DMS114 treated with DMSO at 0.1 percent for 48 hours (cell line): ENCODE data around the gene ADCK2.
"Not testable (repeated sequence)": the region's sequence is repeated elsewhere in the genome, so short reads cannot be mapped to it uniquely, and the experiment has no call there.

ENCODE experiments used
- DNase-seq: peaks from one replicate; lab custom pipeline; 2025; ENCODE audit not compliant: unreplicated experiment; lab: John Stamatoyannopoulos, UW

The ADCK2 gene

DNA sequence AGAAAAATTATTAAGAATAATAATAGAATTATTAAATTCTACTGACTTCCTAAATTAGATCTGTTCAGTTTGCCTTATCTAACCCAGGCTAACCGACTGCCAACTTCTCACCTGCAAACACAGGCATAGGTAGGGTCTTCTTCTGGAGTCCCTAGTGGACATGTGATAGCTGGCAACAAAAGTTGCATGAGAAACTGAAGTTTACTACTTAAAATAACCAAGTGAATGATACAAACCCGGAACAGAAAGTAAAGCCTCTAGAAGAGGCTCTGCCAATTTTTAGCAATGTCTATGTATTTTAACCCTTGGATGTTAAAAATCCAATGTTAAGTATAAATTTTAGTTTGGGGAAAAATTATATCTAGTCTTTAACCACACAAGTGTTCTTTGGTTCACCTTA, 61.4 kb downstream of the ADCK2 start:
- DNase-seq, result no peak

DNA sequence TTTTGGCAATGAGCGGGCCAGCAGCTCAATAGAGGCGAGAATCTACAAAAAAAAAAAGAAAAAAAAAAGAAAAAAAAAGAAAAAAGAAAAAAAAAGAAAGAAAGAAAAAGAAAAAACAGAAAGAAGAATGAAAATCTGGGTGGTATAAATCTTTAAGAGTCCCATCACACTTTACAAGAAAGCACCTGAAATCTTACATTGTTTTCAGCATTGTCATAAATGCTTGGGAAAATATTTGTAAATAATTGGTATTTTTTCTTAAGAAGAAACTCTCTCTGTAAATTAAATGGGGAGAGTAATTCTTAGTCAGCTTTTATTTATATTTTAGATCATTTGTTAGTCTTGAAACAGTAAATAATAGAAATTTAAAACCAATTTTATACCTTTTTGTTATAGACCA, 62.0 kb downstream of the ADCK2 start:
- DNase-seq, result no peak

DNA sequence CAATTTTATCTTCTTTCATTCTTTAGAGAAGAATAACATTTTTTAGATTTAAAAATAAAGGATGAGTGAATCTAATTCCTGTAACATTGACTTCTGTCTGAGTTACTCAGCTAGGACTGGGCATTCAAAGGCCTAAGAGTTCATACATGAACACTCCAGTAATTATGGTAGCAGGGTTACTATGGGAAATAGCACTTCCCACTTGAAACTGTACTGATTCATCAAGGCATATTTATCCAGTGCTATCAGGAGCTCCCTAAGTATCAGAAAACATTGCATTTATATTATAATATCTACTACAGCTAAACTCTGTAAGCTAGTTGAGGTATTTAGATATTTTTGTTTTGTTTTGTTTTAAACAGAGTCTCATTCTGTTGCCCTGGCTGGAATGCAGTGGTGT, 65.5 kb downstream of the ADCK2 start:
- no peak for DNase-seq

DNA sequence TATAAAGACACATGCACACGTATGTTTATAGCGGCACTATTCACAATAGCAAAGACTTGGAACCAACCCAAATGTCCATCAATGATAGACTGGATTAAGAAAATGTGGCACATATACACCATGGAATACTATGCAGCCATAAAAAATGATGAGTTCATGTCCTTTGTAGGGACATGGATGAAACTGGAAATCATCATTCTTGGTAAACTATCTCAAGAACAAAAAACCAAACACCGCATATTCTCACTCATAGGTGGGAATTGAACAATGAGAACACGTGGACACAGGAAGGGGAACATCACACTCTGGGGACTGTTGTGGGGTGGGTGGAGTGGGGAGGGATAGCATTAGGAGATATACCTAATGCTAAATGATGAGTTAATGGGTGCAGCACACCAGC, 70.5 kb downstream of the ADCK2 start:
- not testable (repeated sequence) for DNase-seq

DNA sequence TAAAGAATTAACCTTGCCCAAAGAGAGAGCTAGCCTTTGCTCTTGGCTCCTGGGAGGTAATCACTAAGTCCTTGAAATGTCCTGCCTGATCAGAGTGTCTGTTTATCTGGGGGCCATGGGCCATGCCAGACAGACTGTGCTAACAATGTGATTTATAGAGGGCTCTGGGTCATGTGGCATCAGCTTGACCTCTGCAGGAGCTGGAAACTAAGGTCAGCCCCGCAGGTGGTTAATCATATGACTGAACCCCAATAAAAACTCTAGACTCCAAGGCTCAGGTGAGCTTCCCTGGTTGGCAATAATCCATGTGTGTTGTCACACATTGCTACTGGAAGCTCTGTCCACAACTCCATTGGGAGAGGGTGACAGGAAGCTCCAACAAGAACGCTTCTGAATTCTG, 71.3 kb downstream of the ADCK2 start:
- no peak for DNase-seq
